GM12878 (cell line): ENCODE measurements around the gene RUFY3. TPM values are rescaled to one million over a fixed set of nuclear protein-coding genes. Genes with fewer than 3 reads are reported as not detected.

ENCODE experiments used
- ATAC-seq: fragments of 200-7000 bp; cut with Tn5 transposase; 3 replicates; pipeline ENCODE4 v1.9.1; 2020; ENCODE audit warnings: mild to moderate bottlenecking, moderate library complexity
- BruUV-seq: library from RNA; stranded (reverse); fragments of 400-500 nt; replicated peaks from 2 replicates; lab custom pipeline; 2021; lab: Mats Ljungman, UMichigan
- CTCF ChIA-PET: fragments of 300-600 bp; sonication (Branson Sonifier 250); formaldehyde crosslinking; extraction: SDS; loops from one replicate; lab custom pipeline; 2021; ENCODE audit warnings: inconsistent platforms; lab: Yijun Ruan, JAX
- POLR2A ChIA-PET: fragments of 350-600 bp; formaldehyde crosslinking; extraction: SDS; loops from one replicate; lab custom pipeline; 2021; ENCODE audit warnings: inconsistent platforms; lab: Charles Lee
- RAD21 ChIA-PET: fragments of 300-600 bp; sonication (Branson Sonifier 250); formaldehyde crosslinking; loops from one replicate; lab custom pipeline; 2023; ENCODE audit warnings: antibody characterized with exemption; ENCODE audit not compliant: unreplicated experiment; lab: Charles Lee
- SMC1A ChIA-PET: fragments of 300-600 bp; sonication (Branson Sonifier 250); formaldehyde crosslinking; loops from one replicate; lab custom pipeline; 2023; ENCODE audit not compliant: unreplicated experiment, uncharacterized antibody; lab: Charles Lee
- DNase-seq: peaks from one replicate; pipeline ENCODE4 v3.0.0-alpha.2; 2011; ENCODE audit warnings: low read depth, low spot score
- FAIRE-seq: peaks from 3 replicates; lab custom pipeline; 2011; peaks lifted over from hg19 to GRCh38; lab: Jason Lieb, UNC
- H2AFZ ChIP-seq: 2 replicates; pipeline ENCODE4 v1.6.0; 2011; ENCODE audit warnings: low read depth, low read length, control low read depth; ENCODE audit not compliant: control insufficient read depth
- H3K27ac ChIP-seq: 2 replicates; pipeline ENCODE4 v1.5.1; 2011; ENCODE audit warnings: control low read depth; ENCODE audit not compliant: control insufficient read depth, insufficient read depth
- H3K27me3 ChIP-seq, 2 experiments: replicated peaks in 1 of 2; 2 replicates each; pipeline versions ENCODE4 v1.6.0 to v1.6.1; 2011; ENCODE audit warnings: low read length in 1 of 2; ENCODE audit not compliant: control insufficient read depth in 2 of 2, insufficient read depth in 2 of 2
- H3K36me3 ChIP-seq, 2 experiments: 2 replicates each; pipeline ENCODE4 v1.5.1; 2011; ENCODE audit warnings: low read length in 1 of 2; ENCODE audit not compliant: control insufficient read depth in 2 of 2, insufficient read depth in 2 of 2
- H3K4me1 ChIP-seq: 2 replicates; pipeline ENCODE4 v1.6.1; 2011; ENCODE audit warnings: mild to moderate bottlenecking, low read length, moderate library complexity, mixed read lengths; ENCODE audit not compliant: control insufficient read depth, insufficient read depth
- H3K4me2 ChIP-seq: 2 replicates; pipeline ENCODE4 v1.6.0; 2011; ENCODE audit warnings: control low read depth; ENCODE audit not compliant: control insufficient read depth, insufficient read depth
- H3K4me3 ChIP-seq: fragments of 200-600 bp; sonication (generic); 2 replicates; pipeline ENCODE4 v1.5.1; 2016
- H3K79me2 ChIP-seq: 2 replicates; pipeline ENCODE4 v1.6.0; 2011; ENCODE audit warnings: low read length; ENCODE audit not compliant: control insufficient read depth, insufficient read depth
- H3K9ac ChIP-seq: 2 replicates; pipeline ENCODE4 v1.8.0; 2011; ENCODE audit warnings: low read length, control low read depth, mixed read lengths; ENCODE audit not compliant: control insufficient read depth, insufficient read depth
- H3K9me3 ChIP-seq: replicated peaks from 3 replicates; pipeline ENCODE4 v1.5.1; 2011; ENCODE audit warnings: mild to moderate bottlenecking, low read length; ENCODE audit not compliant: control insufficient read depth, insufficient read depth
- H4K20me1 ChIP-seq: 2 replicates; pipeline ENCODE4 v1.6.0; 2011; ENCODE audit not compliant: control insufficient read depth, insufficient read depth
- ATF7 ChIP-seq: fragments of 450-650 bp; IDR thresholded peaks from 2 replicates; pipeline ENCODE4 v1.6.1; 2016; ENCODE audit warnings: low read depth, mild to moderate bottlenecking
- EZH2 ChIP-seq: IDR thresholded peaks from 2 replicates; pipeline ENCODE4 v1.6.1; 2012; ENCODE audit warnings: low read depth, mild to moderate bottlenecking, control low read depth, inconsistent platforms, low read length, borderline replicate concordance; ENCODE audit not compliant: control insufficient read depth
- JUND ChIP-seq: IDR thresholded peaks from 2 replicates; pipeline ENCODE4 v1.6.1; 2012; ENCODE audit warnings: low read depth, mild to moderate bottlenecking, low read length, improper control_type of control experiment, moderate library complexity
- MTA2 ChIP-seq: fragments of 450-650 bp; IDR thresholded peaks from 2 replicates; pipeline ENCODE4 v1.6.1; 2016; ENCODE audit warnings: low read depth, mild to moderate bottlenecking, moderate library complexity
- MYC ChIP-seq: IDR thresholded peaks from 2 replicates; pipeline ENCODE4 v1.6.1; 2011; ENCODE audit warnings: mild to moderate bottlenecking, low read length, moderate library complexity, inconsistent platforms; ENCODE audit not compliant: insufficient read depth, insufficient replicate concordance, insufficient read length, severe bottlenecking
- NFXL1 ChIP-seq: fragments of 450-650 bp; IDR thresholded peaks from 2 replicates; pipeline ENCODE4 v1.6.1; 2017; ENCODE audit warnings: antibody characterized with exemption, mild to moderate bottlenecking, borderline replicate concordance
- NFYA ChIP-seq: IDR thresholded peaks from 2 replicates; pipeline ENCODE4 v1.6.1; 2011; ENCODE audit warnings: low read depth, mild to moderate bottlenecking, low read length, improper control_type of control experiment, borderline replicate concordance
- POLR2A ChIP-seq: IDR thresholded peaks from 2 replicates; pipeline ENCODE4 v1.6.1; 2011; ENCODE audit warnings: low read depth, mild to moderate bottlenecking, low read length
- POLR2AphosphoS5 ChIP-seq: IDR thresholded peaks from 2 replicates; pipeline ENCODE4 v1.6.1; 2011; ENCODE audit warnings: mild to moderate bottlenecking, low read length, inconsistent platforms
- SP1 ChIP-seq: IDR thresholded peaks from one replicate; pipeline ENCODE4 v1.6.1; 2011; ENCODE audit warnings: low read depth, low read length
- SREBF2 ChIP-seq: IDR thresholded peaks from 2 replicates; pipeline ENCODE4 v1.6.1; 2012; ENCODE audit warnings: mild to moderate bottlenecking, low read length
- TBL1XR1 ChIP-seq: IDR thresholded peaks from 2 replicates; pipeline ENCODE4 v1.6.1; 2012; ENCODE audit warnings: low read depth, low read length, improper control_type of control experiment
- ZNF274 ChIP-seq: IDR thresholded peaks from one replicate; pipeline ENCODE4 v1.8.0; 2011; ENCODE audit not compliant: insufficient read length, insufficient read depth
- ZNF592 ChIP-seq: fragments of 450-650 bp; IDR thresholded peaks from 2 replicates; pipeline ENCODE4 v1.6.1; 2017; ENCODE audit warnings: mild to moderate bottlenecking, moderate library complexity
- WGBS: methylation state at CpG from one replicate; pipeline ENCODE4 v1.1.6; 2016; ENCODE audit warnings: low lambda C conversion rate; ENCODE audit not compliant: insufficient replicate concordance, insufficient coverage; ENCODE audit errors: missing lambda C conversion rate; 5-methylcytosine and 5-hydroxymethylcytosine counted together
- in situ Hi-C: fragments of 300-500 bp; cut with MboI; formaldehyde crosslinking; loops from 9 replicates; pipeline ENCODE4 v1.14.3; 2018; ENCODE audit warnings: mixed read lengths
- intact Hi-C: fragments of 100-400 bp; cut with micrococcal nuclease; formaldehyde crosslinking; loops from one replicate; pipeline ENCODE4 v1.14.2; 2022; ENCODE audit not compliant: unreplicated experiment
- polyA plus RNA-seq, 11 experiments: library from polyadenylated mRNA; depleted of rRNA in 4 of 11; unstranded in 6 of 11; stranded (reverse) in 5 of 11; fragments of >200 nt; fragmentation: Nextera tagmentation in 4 of 11; fragmentation: Illumina TruSeq in 1 of 11; extraction: Ambion mirVana in 4 of 11; extraction: Trizol in 1 of 11; gene quantifications; 1 replicate in 1 of 11; 2 replicates in 10 of 11; pipeline versions ENCODE4 v1.2.1 to v1.2.3, GENCODE V29; 2011 to 2016; ENCODE audit warnings: inconsistent platforms in 2 of 11, missing spikeins in 2 of 11, low read depth in 1 of 11
- total RNA-seq, 4 experiments: library from RNA; depleted of rRNA in 3 of 4; stranded (reverse); fragments of >200 nt in 3 of 4; fragmentation: Illumina TruSeq in 1 of 4; extraction: Trizol in 1 of 4; gene quantifications; 2 replicates each; pipeline versions ENCODE4 v1.2.1 to v1.2.3, GENCODE V29; 2013 to 2021

RUFY3 gene
- total and polyA plus RNA-seq, 10 of the 15 experiments (the other 5 are each of a cell fraction or from before 2014, with no cell fraction given) = 5.1 to 28.3 (median 13.1) TPM

- TF ChIP-seq JUND = no peak
- no peak for TF ChIP-seq TBL1XR1
- no peak for TF ChIP-seq MYC
- no peak for TF ChIP-seq NFYA
- no peak for TF ChIP-seq ZNF592
Measured at GRCh38 chr4:70734168-70734954, 12.6 kb downstream of the RUFY3 start (continued).

- H3K4me1 ChIP-seq = peaks cover 30% of the 10 kb centered on the region
- no peak overlapping the region for H3K9ac ChIP-seq
- BruUV-seq = TSS peak; percentile 44
- peak overlapping the region; percentile 62 for H3K4me3 ChIP-seq
- H3K4me2 ChIP-seq = peak overlapping the region; percentile 66
- no peak overlapping the region for H2AFZ ChIP-seq
- WGBS = 2% methylated on average over 3 of the region's 3 CpGs
- FAIRE-seq = no peak
- in situ Hi-C loops (no loop called here), intact Hi-C loops (loop anchor here (5.0 to 10.0 kb wide), 3 partner anchors 83 to 257 kb away; partner anchors contain the start of gene DCK)
- H3K36me3 ChIP-seq = no peaks in the 10 kb centered on the region
- H4K20me1 ChIP-seq = no peaks in the 10 kb centered on the region
- no peak for DNase-seq
- H3K27ac ChIP-seq = peak overlapping the region; percentile 49
- no peaks in the 10 kb centered on the region for H3K9me3 ChIP-seq
- ChIA-PET POLR2A (interaction anchor here (0.6 to 4.7 kb wide), 25 partner anchors 11 to 275 kb away, joined by 3 to 35 read pairs (median 4); partner anchors contain the start of gene RUFY3), SMC1A (interaction anchor here (0.6 to 7.5 kb wide), 52 partner anchors 9 to 893 kb away, joined by 3 to 204 read pairs (median 6); partner anchors contain the start of genes DCK, ENAM, GRSF1 and JCHAIN), RAD21 (interaction anchor here (0.7 to 5.8 kb wide), 32 partner anchors 11 to 274 kb away, joined by 3 to 86 read pairs (median 6); partner anchors contain the start of genes DCK, GRSF1, MOB1B and RUFY3), CTCF (interaction anchor here (0.8 to 6.5 kb wide), 32 partner anchors 9 to 274 kb away, joined by 3 to 77 read pairs (median 7); partner anchors contain the start of genes DCK, GRSF1, MOB1B and RUFY3)
- TF ChIP-seq ATF7 (0 out of 2 replicates have a peak, but pooled peaks have one; percentile 7), NFXL1 (no peak), POLR2A (no peak), SP1 (no peak), EZH2 (no peak), MTA2 (0 out of 2 replicates have a peak, but pooled peaks have one; percentile 37), POLR2AphosphoS5 (no peak), SREBF2 (no peak), ZNF274 (no peak)
- no peaks in the 10 kb centered on the region; the same call in 1 of the 2 replicates for H3K79me2 ChIP-seq
- no peaks in the 10 kb centered on the region for H3K27me3 ChIP-seq
- peak; percentile 55 for ATAC-seq
Measured at GRCh38 chr4:70734971-70735370, 13.2 kb downstream of the RUFY3 start.
